ENCODE data around the gene ZNF865. TPM values are rescaled to one million over a fixed set of nuclear protein-coding genes. Genes with fewer than 3 reads are reported as not detected.
"Not testable (repeated sequence)": the region's sequence is repeated elsewhere in the genome, so short reads cannot be mapped to it uniquely, and the experiment has no call there.

The ZNF865 gene
- total and polyA plus RNA-seq, 2 of the 4 experiments (the other 2 are of a cell fraction), result under 0.01 to 4.6 TPM

DNA sequence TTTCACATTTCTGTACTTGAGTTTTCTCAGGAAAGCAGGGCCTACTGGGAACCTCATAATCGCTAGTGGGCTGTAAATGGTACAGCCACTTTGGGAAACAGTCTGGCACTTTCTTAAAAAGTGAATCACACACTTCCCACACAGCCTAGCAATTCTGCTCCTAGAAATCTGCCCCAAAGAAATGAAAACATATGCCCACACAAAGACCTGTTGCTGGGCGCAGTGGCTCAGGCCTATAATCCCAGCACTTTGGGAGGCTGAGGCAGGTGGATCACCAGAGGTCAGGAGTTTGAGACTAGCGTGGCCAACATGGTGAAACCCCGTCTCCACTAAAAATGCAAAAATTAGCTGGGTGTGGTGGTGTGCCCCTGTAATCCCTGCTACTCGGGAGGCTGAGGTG is 36.0 kb upstream of the ZNF865 start:
- H3K4ac ChIP-seq (ENCODE audit: low read depth, low read length); POLR2A ChIA-PET (ENCODE audit: unreplicated experiment); H2AK5ac ChIP-seq (ENCODE audit: low read depth, low read length); H3K56ac ChIP-seq (ENCODE audit: extremely low read depth, insufficient read depth, low read length); H3K36me3 ChIP-seq (ENCODE audit: control insufficient read depth, insufficient read depth, low read length); H2BK5ac ChIP-seq (ENCODE audit: low read depth, low read length, poor library complexity, severe bottlenecking); H3K79me1 ChIP-seq (ENCODE audit: low read depth in 1 of 2, low read length in 2 of 2); H3K9me1 ChIP-seq (ENCODE audit: insufficient read depth, low read length); H4K8ac ChIP-seq (ENCODE audit: low read depth in 2 of 2, low read length in 2 of 2); H3K23ac ChIP-seq (ENCODE audit: low read depth, low read length); ATAC-seq (ENCODE audit: low read depth); DNase-seq; H3K4me2 ChIP-seq (ENCODE audit: low read depth, low read length); H2AFZ ChIP-seq (replicated peaks; ENCODE audit: low read length, poor library complexity); CTCF ChIA-PET; dilution Hi-C loops (cut with HindIII; ENCODE audit: low sequenced_read_pairs, unreplicated experiment); H4K20me1 ChIP-seq (ENCODE audit: insufficient read depth, low read length); H3K9me3 ChIP-seq (ENCODE audit: control insufficient read depth, insufficient read depth, low read length); H4K91ac ChIP-seq (ENCODE audit: insufficient read depth, low read depth, low read length); intact Hi-C loops (cut with micrococcal nuclease); BruUV-seq (replicated peaks); in situ Hi-C loops (cut with MboI; ENCODE audit: low sequenced_read_pairs); H3K27ac ChIP-seq (ENCODE audit: insufficient read depth, low read length); H2AK9ac ChIP-seq (replicated peaks; ENCODE audit: low read depth, low read length, poor library complexity); H3K14ac ChIP-seq (replicated peaks; ENCODE audit: low read depth, low read length); H4K5ac ChIP-seq (ENCODE audit: low read depth, low read length); H2BK15ac ChIP-seq (ENCODE audit: low read depth, low read length); H3K18ac ChIP-seq (ENCODE audit: low read depth, low read length); H2BK20ac ChIP-seq (ENCODE audit: low read depth, low read length); H3K9ac ChIP-seq (ENCODE audit: low read depth, low read length); H3K4me1 ChIP-seq (ENCODE audit: control insufficient read depth, insufficient read depth, low read length); H2BK120ac ChIP-seq (ENCODE audit: low read depth, low read length); H3K4me3 ChIP-seq (ENCODE audit: insufficient read depth, low read depth, low read length); H3K27me3 ChIP-seq (ENCODE audit: control insufficient read depth, insufficient read depth, low read length): not testable (repeated sequence)
- 93% methylated on average over 2 of the region's 5 CpGs; no CpG with 5 or more reads in 1 of the 2 experiments for WGBS, 2 experiments (ENCODE audit: extremely low coverage in 2 of 2, insufficient read length in 1 of 2)

DNA sequence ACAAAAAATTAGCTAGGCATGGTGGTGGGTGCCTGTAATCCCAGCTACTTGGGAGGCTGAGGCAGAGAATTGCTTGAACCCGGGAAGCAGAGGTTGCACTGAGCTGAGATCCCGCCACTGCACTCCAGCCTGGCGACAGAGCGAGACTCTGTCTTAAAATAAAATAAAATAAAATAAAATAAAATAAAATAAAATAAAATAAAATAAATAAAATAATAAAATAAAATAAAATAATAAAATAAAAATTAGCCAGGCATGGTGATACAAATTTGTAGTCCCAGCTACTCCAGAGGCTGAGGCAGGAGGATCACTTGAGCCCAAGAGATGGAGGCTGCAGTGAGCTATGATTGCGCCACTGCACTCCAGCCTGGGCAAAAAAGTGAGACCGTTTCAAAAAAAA is 31.5 kb upstream of the ZNF865 start:
- H4K5ac ChIP-seq (ENCODE audit: low read depth, low read length); H3K9me3 ChIP-seq (ENCODE audit: control insufficient read depth, insufficient read depth, low read length); intact Hi-C loops (cut with micrococcal nuclease); H4K8ac ChIP-seq (ENCODE audit: low read depth in 2 of 2, low read length in 2 of 2); H2BK20ac ChIP-seq (ENCODE audit: low read depth, low read length); H2BK120ac ChIP-seq (ENCODE audit: low read depth, low read length); in situ Hi-C loops (cut with MboI; ENCODE audit: low sequenced_read_pairs); H2BK15ac ChIP-seq (ENCODE audit: low read depth, low read length); H3K9ac ChIP-seq (ENCODE audit: low read depth, low read length); DNase-seq; H4K20me1 ChIP-seq (ENCODE audit: insufficient read depth, low read length); H3K4me1 ChIP-seq (ENCODE audit: control insufficient read depth, insufficient read depth, low read length); H3K27ac ChIP-seq (ENCODE audit: insufficient read depth, low read length); H2AFZ ChIP-seq (replicated peaks; ENCODE audit: low read length, poor library complexity); H3K79me1 ChIP-seq (ENCODE audit: low read depth in 1 of 2, low read length in 2 of 2); dilution Hi-C loops (cut with HindIII; ENCODE audit: low sequenced_read_pairs, unreplicated experiment); H2AK9ac ChIP-seq (replicated peaks; ENCODE audit: low read depth, low read length, poor library complexity); H4K91ac ChIP-seq (ENCODE audit: insufficient read depth, low read depth, low read length); H3K18ac ChIP-seq (ENCODE audit: low read depth, low read length); H2BK5ac ChIP-seq (ENCODE audit: low read depth, low read length, poor library complexity, severe bottlenecking); H3K4me2 ChIP-seq (ENCODE audit: low read depth, low read length); BruUV-seq (replicated peaks); H2AK5ac ChIP-seq (ENCODE audit: low read depth, low read length); CTCF ChIA-PET; H3K27me3 ChIP-seq (ENCODE audit: control insufficient read depth, insufficient read depth, low read length); H3K14ac ChIP-seq (replicated peaks; ENCODE audit: low read depth, low read length); H3K56ac ChIP-seq (ENCODE audit: extremely low read depth, insufficient read depth, low read length); H3K4ac ChIP-seq (ENCODE audit: low read depth, low read length); ATAC-seq (ENCODE audit: low read depth); H3K4me3 ChIP-seq (ENCODE audit: insufficient read depth, low read depth, low read length); H3K23ac ChIP-seq (ENCODE audit: low read depth, low read length); H3K9me1 ChIP-seq (ENCODE audit: insufficient read depth, low read length): not testable (repeated sequence)
- POLR2A ChIA-PET (ENCODE audit: unreplicated experiment), result interaction anchor here (1.1 kb wide), 1 partner anchor 25 kb away, joined by 10 read pairs; the partner anchor contains the start of gene FIZ1
- WGBS, 2 experiments (ENCODE audit: extremely low coverage in 2 of 2, insufficient read length in 1 of 2), result no CpG with 5 or more reads among the region's 6 CpGs
- H3K36me3 ChIP-seq (ENCODE audit: control insufficient read depth, insufficient read depth, low read length), result peaks cover 14% of the 10 kb centered on the region

All from IMR-90 (cell line).